Muscle of arm (tissue), 12 donors: ENCODE data around the gene IMMP2L. TPM values are rescaled to one million over a fixed set of nuclear protein-coding genes. Genes with fewer than 3 reads are reported as not detected.

ENCODE experiments used
- DNase-seq: peaks from one replicate; pipeline ENCODE4 v3.0.0-alpha.2; 2013
- polyA plus RNA-seq, 12 donors: library from polyadenylated mRNA; unstranded; fragments of 120-200 nt; gene quantifications; one replicate each; pipeline ENCODE4 v1.2.1, GENCODE V29; 2013; ENCODE audit not compliant: insufficient read length in 12 of 12

IMMP2L gene
- polyA plus RNA-seq, 12 donors: 12.5 to 23.9 (median 16.2) TPM; not detected in 1

GRCh38 chr7:111560773-111561653 lies 1.3 kb downstream of the IMMP2L start:
- DNase-seq: no peak

- DNase-seq: no peak
Observed at GRCh38 chr7:111558991-111559390, 3.3 kb downstream of the IMMP2L start.

GRCh38 chr7:111556977-111557376 lies 5.3 kb downstream of the IMMP2L start:
- no peak for DNase-seq

GRCh38 chr7:111554086-111554485 lies 8.2 kb downstream of the IMMP2L start:
- no peak for DNase-seq

GRCh38 chr7:111541067-111541466 lies 21.2 kb downstream of the IMMP2L start:
- DNase-seq: no peak

GRCh38 chr7:111540199-111540815 lies 22.0 kb downstream of the IMMP2L start:
- no peak for DNase-seq

GRCh38 chr7:111537134-111537533 lies 25.2 kb downstream of the IMMP2L start:
- no peak for DNase-seq

GRCh38 chr7:111535142-111535870 lies 27.0 kb downstream of the IMMP2L start:
- DNase-seq: no peak

GRCh38 chr7:111532625-111533024 lies 29.7 kb downstream of the IMMP2L start:
- DNase-seq: peak; percentile 12

GRCh38 chr7:111531993-111532392 lies 30.3 kb downstream of the IMMP2L start:
- DNase-seq: no peak

GRCh38 chr7:111530356-111530668 lies 32.0 kb downstream of the IMMP2L start:
- DNase-seq: no peak

GRCh38 chr7:111529507-111530355 lies 32.6 kb downstream of the IMMP2L start:
- no peak for DNase-seq

GRCh38 chr7:111528331-111528730 lies 34.0 kb downstream of the IMMP2L start:
- no peak for DNase-seq

- no peak for DNase-seq
Observed at GRCh38 chr7:111527545-111527944, 34.7 kb downstream of the IMMP2L start.

GRCh38 chr7:111525100-111525499 lies 37.2 kb downstream of the IMMP2L start:
- DNase-seq: no peak

GRCh38 chr7:111521660-111522059 lies 40.6 kb downstream of the IMMP2L start:
- no peak for DNase-seq

- no peak for DNase-seq
Observed at GRCh38 chr7:111518264-111518663, 44.0 kb downstream of the IMMP2L start.

- DNase-seq: no peak
Observed at GRCh38 chr7:111517549-111517951, 44.7 kb downstream of the IMMP2L start.

- no peak for DNase-seq
Observed at GRCh38 chr7:111516612-111517011, 45.7 kb downstream of the IMMP2L start.

GRCh38 chr7:111513566-111513965 lies 48.7 kb downstream of the IMMP2L start:
- no peak for DNase-seq

- DNase-seq: no peak
Observed at GRCh38 chr7:111511845-111512244, 50.4 kb downstream of the IMMP2L start.
